ENCODE results near the gene RABL6. TPM values are rescaled to one million over a fixed set of nuclear protein-coding genes. Genes with fewer than 3 reads are reported as not detected.
"Not testable (repeated sequence)": the region's sequence is repeated elsewhere in the genome, so short reads cannot be mapped to it uniquely, and the experiment has no call there.

RABL6 gene
- total and polyA plus RNA-seq, 5 donors from 2014 or later: 9.4 to 63.6 (median 11.4) TPM

DNA sequence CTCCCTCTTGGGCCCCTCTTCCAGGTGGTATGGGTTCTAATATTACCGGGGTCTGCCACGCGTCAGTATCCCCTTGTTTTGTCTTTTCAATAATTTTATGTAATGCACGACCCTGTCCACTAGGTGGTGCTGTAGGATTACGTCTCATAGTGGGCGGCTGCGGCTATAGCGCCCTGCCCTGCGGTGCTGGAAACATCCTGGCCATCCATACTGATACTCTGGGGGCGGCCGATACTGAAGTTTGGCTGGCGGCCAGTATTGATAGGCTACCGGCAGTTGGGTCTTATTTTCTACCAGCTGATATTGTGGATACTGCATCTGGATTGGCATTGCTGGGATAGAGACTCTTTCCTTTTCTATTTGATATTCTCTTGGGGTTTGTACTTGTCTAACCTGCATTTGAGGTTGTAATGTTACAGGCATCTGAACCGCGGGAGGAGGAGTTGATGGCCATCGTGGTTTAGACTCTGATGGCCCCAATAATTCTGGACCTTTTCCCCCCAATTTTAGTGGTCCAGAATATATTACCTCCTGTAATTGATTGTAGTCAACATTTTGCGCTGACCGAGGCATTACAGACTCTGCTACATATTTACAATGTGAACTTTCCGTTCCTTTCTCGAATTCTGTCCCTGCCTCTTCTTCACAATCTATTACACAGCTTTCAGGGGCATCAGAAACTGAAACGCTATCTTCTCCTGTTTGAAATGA is 19.9 kb upstream of the RABL6 start:
- H3K27ac Mint-ChIP-seq: no peak overlapping the region
- H3K36me3 Mint-ChIP-seq: no peaks in the 10 kb centered on the region

DNA sequence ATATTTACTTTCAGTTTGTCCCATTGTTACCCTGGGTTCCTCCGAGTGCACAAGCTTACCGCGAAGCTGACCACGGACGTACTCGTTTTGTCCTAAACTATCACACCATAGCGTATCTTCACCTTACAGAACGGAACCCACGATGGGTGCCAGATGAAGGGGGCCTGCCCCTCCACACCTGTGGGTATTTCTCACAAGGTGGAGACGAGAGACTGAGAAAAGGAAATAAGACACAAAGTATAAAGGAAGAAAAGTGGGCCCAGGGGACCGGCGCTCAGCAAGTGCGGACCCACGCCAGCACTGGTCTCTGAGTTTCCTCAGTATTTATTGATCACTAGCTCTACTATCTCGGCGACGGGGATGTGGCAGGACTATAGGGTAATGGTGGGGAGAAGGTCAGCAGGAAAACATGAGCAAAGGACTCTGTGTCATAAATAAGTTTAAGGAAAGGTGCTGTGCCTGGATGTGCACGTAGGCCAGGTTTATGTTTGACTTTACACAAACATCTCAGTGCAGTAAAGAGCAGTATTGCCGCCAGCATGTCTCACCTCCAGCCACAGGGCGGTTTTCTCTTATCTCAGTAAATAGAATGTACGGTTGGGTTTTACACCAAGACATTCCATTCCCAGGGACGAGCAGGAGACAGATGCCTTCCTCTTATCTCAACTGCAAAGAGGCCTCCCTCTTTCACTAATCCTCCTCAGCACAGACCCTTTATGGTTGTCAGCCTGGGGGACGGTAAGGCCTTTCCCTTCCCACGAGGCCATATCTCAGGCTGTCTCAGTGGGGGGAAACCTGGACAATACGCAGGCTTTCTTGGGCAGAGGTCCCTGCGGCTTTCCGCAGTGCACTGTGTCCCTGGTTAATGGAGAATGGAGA is 18.9 kb upstream of the RABL6 start:
- H3K27ac ChIP-seq (ENCODE audit: insufficient read depth, low read length, poor library complexity, severe bottlenecking); H3K36me3 ChIP-seq (ENCODE audit: control insufficient read depth, insufficient read depth, low read length); H3K27me3 ChIP-seq (ENCODE audit: control insufficient read depth, insufficient read depth, low read length); ATAC-seq (ENCODE audit: low read depth in 2 of 2); H3K9me3 Mint-ChIP-seq; H3K27ac Mint-ChIP-seq; H3K4me3 ChIP-seq (ENCODE audit: low read depth, low read length); H3K36me3 Mint-ChIP-seq; H3K9me3 ChIP-seq (ENCODE audit: control insufficient read depth in 2 of 2, low read length in 2 of 2); DNase-seq: not testable (repeated sequence)
- peaks cover 26% of the 10 kb centered on the region for H3K4me1 ChIP-seq (ENCODE audit: control insufficient read depth, insufficient read depth, low read length, poor library complexity, severe bottlenecking)
- Mint-ChIP-seq H3K4me3 (peak overlapping the region in 1 of 4 donors; percentile 31), H3K4me1 (peaks cover 5 to 37% (median 10%) of the 10 kb centered on the region in 4 donors), H3K27me3 (peaks cover 14% of the 10 kb centered on the region)

More for the DNA sequence above, 19.9 kb upstream of the RABL6 start:
- Mint-ChIP-seq H3K4me1 (peaks cover 5 to 29% (median 10%) of the 10 kb centered on the region in 4 donors), H3K4me3 (peak overlapping the region in 1 of 4 donors; percentile 1), H3K9me3 (no peaks in the 10 kb centered on the region), H3K27me3 (peaks cover 14% of the 10 kb centered on the region)
- Histone ChIP-seq H3K36me3 (ENCODE audit: control insufficient read depth, insufficient read depth, low read length) (no peaks in the 10 kb centered on the region), H3K4me1 (ENCODE audit: control insufficient read depth, insufficient read depth, low read length, poor library complexity, severe bottlenecking) (peaks cover 26% of the 10 kb centered on the region), H3K4me3 (ENCODE audit: low read depth, low read length) (no peak overlapping the region), H3K27me3 (ENCODE audit: control insufficient read depth, insufficient read depth, low read length) (no peaks in the 10 kb centered on the region), H3K9me3 (ENCODE audit: control insufficient read depth in 2 of 2, low read length in 2 of 2) (no peaks in the 10 kb centered on the region), H3K27ac (ENCODE audit: insufficient read depth, low read length, poor library complexity, severe bottlenecking) (no peak overlapping the region)
- DNase-seq (peak; percentile 66 to 76 (median 76)), ATAC-seq (ENCODE audit: low read depth in 2 of 2) (no peak)

DNA sequence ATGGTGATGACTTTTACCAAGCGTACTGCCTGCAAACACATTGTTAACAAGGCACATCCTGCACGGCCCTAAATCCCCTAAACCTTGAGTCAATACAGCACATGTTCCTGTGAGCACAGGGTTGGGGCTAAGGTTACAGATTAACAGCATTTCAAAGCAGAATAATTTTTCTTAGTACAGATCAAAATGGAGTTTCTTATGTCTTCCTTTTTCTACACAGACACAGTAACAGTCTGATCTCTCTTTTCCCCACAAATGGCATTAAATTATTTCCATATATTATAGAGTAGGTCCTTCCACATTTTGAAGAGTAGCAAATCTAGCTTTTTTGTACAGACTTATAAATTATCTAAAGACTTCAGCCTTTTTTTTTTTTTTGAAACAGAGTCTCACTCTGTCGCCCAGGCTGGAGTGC is 18.2 kb upstream of the RABL6 start:
- peak overlapping the region in 1 of 3 donors; percentile 60 for H3K27ac Mint-ChIP-seq
- no peak overlapping the region for H3K27ac ChIP-seq (ENCODE audit: insufficient read depth, low read length, poor library complexity, severe bottlenecking)

DNA sequence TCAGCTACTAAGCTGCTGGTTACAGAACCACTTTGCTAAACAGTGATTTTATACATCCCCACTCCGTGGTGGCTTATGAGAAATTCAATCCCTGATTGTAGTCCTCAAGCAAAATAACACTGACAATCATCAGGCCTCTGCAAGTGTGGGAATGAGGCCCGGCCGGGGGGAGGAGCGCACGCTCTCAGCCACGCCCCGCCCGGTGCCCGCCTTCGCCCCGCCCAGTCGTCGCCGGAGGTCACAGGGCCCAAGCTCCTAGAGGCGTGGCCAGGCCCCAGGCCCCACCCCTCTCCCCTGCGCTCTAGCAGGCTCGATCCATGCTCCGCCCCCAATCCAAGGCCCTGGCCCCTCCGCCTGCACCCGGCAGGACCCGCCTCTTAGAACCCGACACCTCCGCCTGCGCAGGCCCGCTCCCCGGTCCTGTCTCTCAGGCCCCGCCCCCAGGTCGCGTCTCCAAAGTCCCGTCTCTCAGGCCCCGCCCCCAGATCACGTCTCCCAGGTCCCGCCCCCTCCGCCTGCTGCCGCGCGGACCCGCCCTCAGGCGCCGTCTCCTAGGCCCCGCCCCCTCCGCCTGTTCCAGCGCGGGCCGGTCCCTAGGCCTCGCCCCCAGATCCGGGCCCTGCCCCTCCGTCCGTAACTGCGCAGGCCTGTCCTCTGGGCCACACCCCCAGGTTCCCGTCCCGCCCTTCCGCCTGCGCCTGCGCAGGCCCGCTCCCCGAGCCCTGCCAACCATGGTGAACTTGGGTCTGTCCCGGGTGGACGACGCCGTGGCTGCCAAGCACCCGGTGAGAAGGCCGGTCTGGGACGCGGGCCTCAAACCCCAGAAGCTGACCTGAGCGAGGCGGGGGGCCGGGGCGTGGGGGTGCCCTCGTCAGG is 16.9 kb upstream of the RABL6 start, which contains the start of gene TMEM141:
TSS of gene TMEM141 (plus strand) at position 705 of the 876 bp plus-strand sequence. CDS start at position 732, 27 bp downstream.
- Histone ChIP-seq H3K27me3 (ENCODE audit: control insufficient read depth, insufficient read depth, low read length) (no peaks in the 10 kb centered on the region), H3K36me3 (ENCODE audit: control insufficient read depth, insufficient read depth, low read length) (peaks cover 3% of the 10 kb centered on the region), H3K4me3 (ENCODE audit: low read depth, low read length) (peak within 1 kb of the TSS; percentile 57), H3K9me3 (ENCODE audit: control insufficient read depth in 2 of 2, low read length in 2 of 2) (no peaks in the 10 kb centered on the region), H3K4me1 (ENCODE audit: control insufficient read depth, insufficient read depth, low read length, poor library complexity, severe bottlenecking) (peaks cover 27% of the 10 kb centered on the region), H3K27ac (ENCODE audit: insufficient read depth, low read length, poor library complexity, severe bottlenecking) (peak within 1 kb of the TSS; percentile 97)
- peaks cover 0 to 42% (median 10%) of the 10 kb centered on the region in 4 donors for H3K4me1 Mint-ChIP-seq
- no peaks in the 10 kb centered on the region for H3K9me3 Mint-ChIP-seq
- ATAC-seq (ENCODE audit: low read depth in 2 of 2) (peak; percentile 88 to 89), DNase-seq (peak; percentile 99)
- peak within 1 kb of the TSS; percentile 87 to 96 (median 88) for H3K4me3 Mint-ChIP-seq
- no peaks in the 10 kb centered on the region for H3K36me3 Mint-ChIP-seq
- peaks cover 6% of the 10 kb centered on the region for H3K27me3 Mint-ChIP-seq
- peak within 1 kb of the TSS; percentile 90 to 95 (median 93) for H3K27ac Mint-ChIP-seq

More for the DNA sequence above, 18.2 kb upstream of the RABL6 start:
- DNase-seq: no peak
- no peaks in the 10 kb centered on the region for H3K36me3 Mint-ChIP-seq
- Histone ChIP-seq H3K4me3 (ENCODE audit: low read depth, low read length) (no peak overlapping the region), H3K36me3 (ENCODE audit: control insufficient read depth, insufficient read depth, low read length) (peaks cover 3% of the 10 kb centered on the region), H3K9me3 (ENCODE audit: control insufficient read depth in 2 of 2, low read length in 2 of 2) (no peaks in the 10 kb centered on the region), H3K27me3 (ENCODE audit: control insufficient read depth, insufficient read depth, low read length) (no peaks in the 10 kb centered on the region), H3K4me1 (ENCODE audit: control insufficient read depth, insufficient read depth, low read length, poor library complexity, severe bottlenecking) (peaks cover 26% of the 10 kb centered on the region)
- no peak overlapping the region for H3K4me3 Mint-ChIP-seq
- no peak for ATAC-seq (ENCODE audit: low read depth in 2 of 2)
- H3K4me1 Mint-ChIP-seq: peaks cover 5 to 37% (median 10%) of the 10 kb centered on the region in 4 donors
- peaks cover 9% of the 10 kb centered on the region for H3K27me3 Mint-ChIP-seq
- no peaks in the 10 kb centered on the region for H3K9me3 Mint-ChIP-seq

DNA sequence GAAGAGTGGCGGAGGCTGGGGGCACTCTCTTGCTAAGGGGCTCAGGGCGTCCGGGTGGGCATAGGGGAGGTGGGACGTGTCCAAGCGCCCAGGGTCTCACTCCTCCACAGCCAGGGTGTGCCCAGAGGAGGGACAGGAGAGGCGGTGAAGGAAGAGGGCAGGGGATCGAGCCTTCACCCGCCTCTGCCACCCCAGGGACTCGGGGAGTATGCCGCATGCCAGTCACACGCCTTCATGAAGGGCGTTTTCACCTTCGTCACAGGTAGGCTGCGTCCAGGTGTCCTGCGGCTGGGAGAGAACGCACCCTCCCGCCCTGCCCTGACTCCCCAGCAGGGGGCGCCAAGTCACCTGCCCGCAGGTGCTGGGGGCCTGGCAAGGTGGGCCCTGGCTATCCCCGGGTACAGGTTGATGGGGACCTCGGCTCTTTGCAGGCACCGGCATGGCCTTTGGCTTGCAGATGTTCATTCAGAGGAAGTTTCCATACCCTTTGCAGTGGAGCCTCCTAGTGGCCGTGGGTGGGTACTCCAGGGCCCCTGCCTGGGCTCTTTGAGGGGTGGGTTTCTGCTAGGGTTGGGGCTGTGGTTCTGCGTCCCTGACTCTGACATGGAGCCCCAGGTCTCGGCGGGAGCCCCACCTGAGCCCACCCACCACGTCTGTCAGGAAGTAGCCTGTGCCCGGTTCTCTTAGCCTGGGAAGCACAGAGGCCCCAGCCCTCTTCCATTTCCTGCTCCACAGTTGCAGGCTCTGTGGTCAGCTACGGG is 16.1 kb upstream of the RABL6 start:
- peak; percentile 60 to 75 (median 74) for DNase-seq
- H3K27ac Mint-ChIP-seq: peak overlapping the region; percentile 90 to 95 (median 93)
- no peaks in the 10 kb centered on the region for H3K36me3 Mint-ChIP-seq
- peak overlapping the region; percentile 87 to 96 (median 88) for H3K4me3 Mint-ChIP-seq
- H3K27ac ChIP-seq (ENCODE audit: insufficient read depth, low read length, poor library complexity, severe bottlenecking): peak overlapping the region; percentile 97
- H3K9me3 ChIP-seq (ENCODE audit: control insufficient read depth in 2 of 2, low read length in 2 of 2): no peaks in the 10 kb centered on the region
- H3K27me3 ChIP-seq (ENCODE audit: control insufficient read depth, insufficient read depth, low read length): no peaks in the 10 kb centered on the region
- H3K4me3 ChIP-seq (ENCODE audit: low read depth, low read length): peak overlapping the region; percentile 19
- no peak for ATAC-seq (ENCODE audit: low read depth in 2 of 2)
- peaks cover 3% of the 10 kb centered on the region for H3K36me3 ChIP-seq (ENCODE audit: control insufficient read depth, insufficient read depth, low read length)
- peaks cover 30% of the 10 kb centered on the region for H3K4me1 ChIP-seq (ENCODE audit: control insufficient read depth, insufficient read depth, low read length, poor library complexity, severe bottlenecking)
- H3K4me1 Mint-ChIP-seq: peaks cover 5 to 50% (median 13%) of the 10 kb centered on the region in 4 donors
- peaks cover 14% of the 10 kb centered on the region for H3K27me3 Mint-ChIP-seq
- H3K9me3 Mint-ChIP-seq: no peaks in the 10 kb centered on the region

DNA sequence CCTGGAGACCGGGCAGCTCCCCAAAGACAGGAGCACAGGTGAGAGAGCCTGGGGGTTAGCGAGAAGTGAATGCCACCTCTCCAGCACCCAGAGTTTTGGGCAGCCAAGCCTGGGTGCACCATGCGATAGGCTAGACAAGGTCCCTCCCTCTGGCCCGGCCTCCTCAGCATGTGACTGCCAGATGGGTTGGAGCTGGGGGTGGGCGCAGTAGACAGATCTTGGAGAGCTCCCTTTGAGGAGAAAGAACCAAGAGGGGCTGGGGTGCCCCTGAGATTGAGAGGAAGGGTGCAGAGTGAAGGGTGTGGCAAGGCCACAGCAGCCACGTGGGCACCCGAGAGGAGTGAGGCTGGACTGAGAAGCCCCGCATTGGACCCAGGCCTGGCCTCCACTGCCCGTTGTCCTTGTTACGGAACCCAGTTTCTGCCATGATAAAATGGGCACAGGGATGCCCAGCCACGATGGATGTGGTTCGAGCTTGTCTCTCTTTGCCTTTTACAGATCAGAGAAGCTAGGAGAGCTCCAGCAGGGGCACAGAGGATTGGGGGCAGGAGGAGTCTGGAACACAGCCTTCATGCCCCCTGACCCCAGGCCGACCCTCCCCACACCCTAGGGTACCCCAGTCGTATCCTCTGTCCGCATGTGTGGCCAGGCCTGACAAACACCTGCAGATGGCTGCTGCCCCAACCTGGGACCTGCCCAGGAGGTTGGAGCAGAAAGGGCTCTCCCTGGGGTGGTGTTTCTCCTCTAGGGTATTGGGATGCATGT is 15.2 kb upstream of the RABL6 start:
- Mint-ChIP-seq H3K27ac (peak overlapping the region; percentile 20 to 90 (median 83)), H3K4me1 (peaks cover 4 to 56% (median 14%) of the 10 kb centered on the region in 4 donors), H3K36me3 (no peaks in the 10 kb centered on the region), H3K4me3 (peak overlapping the region; percentile 38 to 90 (median 65)), H3K9me3 (no peaks in the 10 kb centered on the region), H3K27me3 (peaks cover 18% of the 10 kb centered on the region)
- peak overlapping the region; percentile 97 for H3K27ac ChIP-seq (ENCODE audit: insufficient read depth, low read length, poor library complexity, severe bottlenecking)
- peaks cover 3% of the 10 kb centered on the region for H3K36me3 ChIP-seq (ENCODE audit: control insufficient read depth, insufficient read depth, low read length)
- ATAC-seq (ENCODE audit: low read depth in 2 of 2): no peak
- no peaks in the 10 kb centered on the region for H3K9me3 ChIP-seq (ENCODE audit: control insufficient read depth in 2 of 2, low read length in 2 of 2)
- H3K4me1 ChIP-seq (ENCODE audit: control insufficient read depth, insufficient read depth, low read length, poor library complexity, severe bottlenecking): peaks cover 29% of the 10 kb centered on the region
- H3K27me3 ChIP-seq (ENCODE audit: control insufficient read depth, insufficient read depth, low read length): no peaks in the 10 kb centered on the region
- no peak for DNase-seq
- H3K4me3 ChIP-seq (ENCODE audit: low read depth, low read length): no peak overlapping the region

Measured in CD4-positive, CD25-positive, alpha-beta regulatory T cell (primary cell).